ENCODE data around the gene TTC7B. TPM values are rescaled to one million over a fixed set of nuclear protein-coding genes. Genes with fewer than 3 reads are reported as not detected.

Gene TTC7B
- total RNA-seq, 2 experiments from 2014 or later = 8.8 to 9.5 TPM

DNA sequence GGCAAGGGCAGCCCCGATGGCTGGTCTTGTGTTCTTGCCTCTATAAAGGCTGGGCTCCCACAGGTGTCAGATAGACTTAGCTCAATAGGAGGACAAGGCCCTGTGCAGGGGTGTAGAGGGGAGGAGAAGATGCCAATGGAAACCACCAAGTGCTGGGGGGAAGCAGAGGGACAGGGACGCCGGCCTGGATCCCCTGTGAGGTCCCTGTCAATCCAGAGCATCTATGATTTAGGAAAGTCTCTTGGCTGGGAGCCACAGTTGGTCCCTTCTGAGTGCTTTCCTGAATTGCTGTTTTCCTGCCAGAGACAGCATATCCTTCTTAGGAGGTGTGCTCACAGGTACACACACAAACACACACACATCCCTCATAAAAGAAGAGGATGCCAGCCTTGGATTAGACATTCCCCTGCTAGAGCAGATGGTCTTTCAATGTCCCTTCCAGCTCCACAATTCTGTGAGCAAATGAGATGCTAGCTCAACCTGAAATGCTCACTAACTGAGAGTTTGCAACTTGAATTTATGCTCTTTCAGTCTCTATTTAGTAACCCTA lies 62.7 kb downstream of the TTC7B start:
- DNase-seq = no peak
- peaks cover 4% of the 10 kb centered on the region for H3K27me3 Mint-ChIP-seq
- peaks cover 5% of the 10 kb centered on the region for H3K36me3 Mint-ChIP-seq (ENCODE audit: low read depth)
- H3K27ac Mint-ChIP-seq = no peak overlapping the region
- H3K4me3 Mint-ChIP-seq = no peak overlapping the region
- H3K9me3 Mint-ChIP-seq = peaks cover 5% of the 10 kb centered on the region
- H3K4me1 Mint-ChIP-seq = peaks cover 12% of the 10 kb centered on the region
- ChIA-PET POLR2A (no interaction called here), CTCF (no interaction called here)

DNA sequence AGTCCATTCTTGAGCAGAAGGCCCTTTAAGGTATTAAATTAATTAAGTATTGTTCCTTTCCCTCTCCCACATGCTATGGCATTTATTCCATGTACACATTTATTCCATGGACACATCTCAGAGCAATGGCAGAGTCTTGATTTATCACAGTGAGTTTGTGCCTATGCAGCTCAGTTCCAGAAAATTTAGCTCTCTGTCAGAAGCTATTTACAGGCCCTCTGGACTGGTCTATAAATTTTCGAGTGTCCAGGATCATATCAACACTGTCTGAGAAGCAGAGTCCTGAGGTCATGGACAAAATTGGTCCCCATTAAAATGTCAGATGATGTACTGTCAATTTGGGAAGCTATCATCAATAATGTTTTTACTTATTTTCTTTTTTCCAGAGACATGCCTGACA lies 65.5 kb downstream of the TTC7B start:
- no peak overlapping the region for H3K4me3 Mint-ChIP-seq
- H3K27ac Mint-ChIP-seq = no peak overlapping the region
- peaks cover 5% of the 10 kb centered on the region for H3K36me3 Mint-ChIP-seq (ENCODE audit: low read depth)
- peaks cover 10% of the 10 kb centered on the region for H3K27me3 Mint-ChIP-seq
- H3K4me1 Mint-ChIP-seq = no peaks in the 10 kb centered on the region
- CTCF ChIA-PET = no interaction called here
- DNase-seq = no peak
- H3K9me3 Mint-ChIP-seq = peaks cover 5% of the 10 kb centered on the region
- POLR2A ChIA-PET = interaction anchor here (1.1 kb wide), 1 partner anchor 8 kb away, joined by 3 read pairs; no protein-coding TSS in a partner anchor

DNA sequence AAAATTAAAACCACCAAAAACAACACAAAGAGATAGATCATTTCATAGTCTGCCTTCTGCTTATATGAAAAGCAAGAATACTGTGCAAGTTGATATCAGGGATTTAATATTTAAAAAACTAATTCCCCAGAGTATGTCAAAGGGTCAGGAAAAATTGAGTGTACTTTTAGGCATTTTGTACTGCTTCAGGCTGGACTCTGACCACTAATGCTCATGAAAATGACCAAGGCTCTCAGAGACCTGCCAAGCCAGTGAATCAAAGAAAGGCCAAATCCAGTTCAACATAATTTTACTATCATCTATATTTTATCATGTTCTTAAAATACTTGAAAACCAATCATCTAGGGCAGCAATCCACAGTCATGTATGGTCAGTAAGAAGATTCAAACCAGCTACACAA lies 66.0 kb downstream of the TTC7B start:
- Mint-ChIP-seq H3K9me3 (peaks cover 5% of the 10 kb centered on the region), H3K4me3 (no peak overlapping the region), H3K36me3 (ENCODE audit: low read depth) (peaks cover 5% of the 10 kb centered on the region), H3K27me3 (peaks cover 10% of the 10 kb centered on the region), H3K27ac (no peak overlapping the region), H3K4me1 (no peaks in the 10 kb centered on the region)
- CTCF ChIA-PET = no interaction called here
- POLR2A ChIA-PET = interaction anchor here (1.1 kb wide), 1 partner anchor 8 kb away, joined by 3 read pairs; no protein-coding TSS in a partner anchor
- no peak for DNase-seq

DNA sequence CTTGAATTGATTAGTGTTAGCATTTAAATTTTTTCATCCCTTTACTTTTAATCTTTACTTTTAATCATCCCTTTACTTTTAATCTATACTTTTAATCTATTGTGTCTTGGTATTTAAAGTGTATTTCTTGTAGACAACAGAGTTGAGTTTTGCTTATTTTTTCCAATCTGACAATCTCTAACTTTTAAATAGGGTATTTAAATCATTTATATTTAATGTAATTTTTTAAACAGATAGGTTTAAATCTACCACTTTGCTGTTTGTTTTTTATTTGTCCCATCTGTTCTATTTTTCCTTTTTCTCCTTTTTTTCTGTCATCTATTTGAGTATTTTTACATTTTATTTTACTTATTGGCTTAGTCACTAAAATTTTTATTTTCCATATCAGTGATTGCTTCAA lies 68.3 kb downstream of the TTC7B start:
- CTCF ChIA-PET = interaction anchor here (1.3 kb wide), 1 partner anchor 13 kb away, joined by 3 read pairs; no protein-coding TSS in a partner anchor
- H3K9me3 Mint-ChIP-seq = peaks cover 5% of the 10 kb centered on the region

DNA sequence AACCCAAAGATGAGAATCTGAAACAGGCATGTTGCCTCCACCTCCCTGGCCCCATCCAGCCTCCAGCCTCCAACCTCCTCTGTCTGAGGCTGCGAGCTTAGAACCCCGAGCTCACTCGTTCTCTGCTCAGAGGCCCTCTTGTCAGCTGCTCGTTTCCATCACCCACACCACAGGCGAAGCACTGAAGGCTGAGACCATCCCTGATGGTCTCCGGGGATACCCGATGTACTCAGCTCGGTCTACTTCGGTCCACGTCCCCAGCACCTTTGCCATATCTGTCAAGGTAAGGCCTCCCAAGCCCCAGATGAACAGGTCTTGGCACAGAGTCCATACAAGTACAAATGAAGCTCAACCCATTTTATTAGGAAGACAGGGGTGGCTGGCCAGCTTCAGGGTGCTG lies 72.4 kb downstream of the TTC7B start:
- H3K9me3 Mint-ChIP-seq = no peaks in the 10 kb centered on the region
- H3K27ac Mint-ChIP-seq = no peak overlapping the region
- H3K27me3 Mint-ChIP-seq = peaks cover 6% of the 10 kb centered on the region
- H3K36me3 Mint-ChIP-seq (ENCODE audit: low read depth) = no peaks in the 10 kb centered on the region
- no peak for DNase-seq
- CTCF ChIA-PET = interaction anchor here (2.9 kb wide), 1 partner anchor 14 kb away, joined by 10 read pairs; no protein-coding TSS in a partner anchor
- H3K4me3 Mint-ChIP-seq = no peak overlapping the region
- POLR2A ChIA-PET = interaction anchor here (2.4 kb wide), 1 partner anchor 15 kb away, joined by 7 read pairs; no protein-coding TSS in a partner anchor
- no peaks in the 10 kb centered on the region for H3K4me1 Mint-ChIP-seq

More for the DNA sequence above, 68.3 kb downstream of the TTC7B start:
- H3K27me3 Mint-ChIP-seq = peaks cover 10% of the 10 kb centered on the region
- H3K36me3 Mint-ChIP-seq (ENCODE audit: low read depth) = peaks cover 5% of the 10 kb centered on the region
- DNase-seq = no peak
- POLR2A ChIA-PET = no interaction called here
- no peaks in the 10 kb centered on the region for H3K4me1 Mint-ChIP-seq
- no peak overlapping the region for H3K4me3 Mint-ChIP-seq
- no peak overlapping the region for H3K27ac Mint-ChIP-seq

DNA sequence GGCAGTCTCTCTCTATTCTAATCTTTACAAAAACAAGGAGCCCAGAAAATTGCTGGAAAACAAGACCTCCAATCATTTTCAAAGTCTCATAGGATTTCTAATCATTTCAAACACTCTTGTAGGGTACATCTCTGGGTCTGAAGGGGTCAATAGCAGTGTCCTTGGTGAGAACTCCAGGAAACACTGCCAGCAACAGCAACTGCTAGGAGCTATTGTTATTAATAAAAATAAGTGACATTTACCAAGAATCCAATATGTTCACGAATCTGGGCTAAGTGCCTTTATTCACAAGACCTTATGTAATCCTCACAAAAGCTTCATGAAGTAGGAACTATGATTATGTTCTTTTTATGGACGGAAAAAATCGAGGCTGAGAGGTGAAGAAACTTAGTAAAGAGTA lies 72.8 kb downstream of the TTC7B start:
- no peak for DNase-seq
- Mint-ChIP-seq H3K4me3 (no peak overlapping the region), H3K9me3 (no peaks in the 10 kb centered on the region), H3K36me3 (ENCODE audit: low read depth) (no peaks in the 10 kb centered on the region), H3K27ac (no peak overlapping the region), H3K27me3 (peaks cover 6% of the 10 kb centered on the region), H3K4me1 (no peaks in the 10 kb centered on the region)
- POLR2A ChIA-PET = interaction anchor here (2.4 kb wide), 1 partner anchor 15 kb away, joined by 7 read pairs; no protein-coding TSS in a partner anchor
- CTCF ChIA-PET = interaction anchor here (2.9 kb wide), 1 partner anchor 15 kb away, joined by 10 read pairs; no protein-coding TSS in a partner anchor

DNA sequence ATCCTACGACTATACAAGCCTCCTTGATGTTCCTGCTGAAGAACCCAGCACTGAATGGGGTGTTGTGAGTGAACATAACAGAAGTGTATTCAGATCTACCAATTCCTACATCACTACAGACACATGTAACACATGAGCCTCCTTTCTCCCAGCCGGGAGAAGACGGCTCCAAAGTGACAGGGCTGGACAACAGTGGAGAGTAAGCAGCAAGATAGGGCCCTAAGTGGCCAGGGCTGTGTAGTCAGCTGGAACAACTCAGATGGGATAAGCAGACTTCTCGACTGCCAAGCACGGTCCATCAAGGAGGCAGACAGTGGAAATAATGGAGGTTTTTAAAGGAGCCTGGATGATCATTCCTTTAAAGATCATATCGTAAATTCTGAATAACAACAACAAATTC lies 73.5 kb downstream of the TTC7B start:
- no peaks in the 10 kb centered on the region for H3K9me3 Mint-ChIP-seq
- no peak overlapping the region for H3K27ac Mint-ChIP-seq
- CTCF ChIA-PET = interaction anchor here (1.5 kb wide), 1 partner anchor 16 kb away, joined by 5 read pairs; no protein-coding TSS in a partner anchor
- H3K36me3 Mint-ChIP-seq (ENCODE audit: low read depth) = no peaks in the 10 kb centered on the region
- no peak overlapping the region for H3K4me3 Mint-ChIP-seq
- POLR2A ChIA-PET = interaction anchor here (2.4 kb wide), 1 partner anchor 16 kb away, joined by 7 read pairs; no protein-coding TSS in a partner anchor
- DNase-seq = no peak
- no peaks in the 10 kb centered on the region for H3K4me1 Mint-ChIP-seq
- H3K27me3 Mint-ChIP-seq = peaks cover 6% of the 10 kb centered on the region

DNA sequence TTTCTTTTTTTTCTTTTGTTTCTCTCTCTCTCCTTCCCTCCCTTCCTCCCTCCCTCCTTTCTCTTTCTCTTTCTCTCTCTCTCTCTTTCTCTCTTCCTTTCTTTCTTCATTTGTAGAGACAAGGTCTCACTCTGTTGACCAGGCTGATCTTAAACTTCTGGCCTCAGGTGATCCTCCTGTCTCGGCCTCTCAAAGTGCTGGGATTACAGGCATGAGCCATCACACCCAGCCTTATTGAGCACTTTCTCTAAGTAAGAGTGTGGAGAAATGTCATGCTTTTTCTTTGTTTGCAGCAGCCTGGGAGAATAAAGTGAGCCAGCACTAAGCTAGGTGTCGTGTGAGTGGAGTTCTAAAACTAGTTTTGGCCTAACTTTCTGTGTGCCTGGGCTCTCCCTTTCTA lies 74.0 kb downstream of the TTC7B start:
- no peak for DNase-seq
- ChIA-PET CTCF (interaction anchor here (1.5 kb wide), 1 partner anchor 16 kb away, joined by 5 read pairs; no protein-coding TSS in a partner anchor), POLR2A (no interaction called here)
- Mint-ChIP-seq H3K9me3 (no peaks in the 10 kb centered on the region), H3K36me3 (ENCODE audit: low read depth) (no peaks in the 10 kb centered on the region), H3K27ac (no peak overlapping the region), H3K4me1 (no peaks in the 10 kb centered on the region), H3K4me3 (no peak overlapping the region), H3K27me3 (peaks cover 2% of the 10 kb centered on the region)

DNA sequence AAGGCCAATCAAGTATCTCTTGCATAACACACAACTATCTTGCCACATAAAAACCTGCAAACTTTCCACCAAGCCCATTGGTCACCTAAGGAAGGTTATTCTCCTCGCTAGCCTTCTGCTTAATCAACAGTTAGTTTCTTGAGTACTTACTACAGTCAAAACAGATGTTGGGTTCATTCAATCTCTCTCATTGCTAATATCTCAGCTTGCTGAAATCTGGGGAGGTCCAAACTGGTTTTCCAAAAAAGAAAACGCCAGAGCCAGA lies 74.6 kb downstream of the TTC7B start:
- POLR2A ChIA-PET = no interaction called here
- no peak overlapping the region for H3K4me3 Mint-ChIP-seq
- no peaks in the 10 kb centered on the region for H3K36me3 Mint-ChIP-seq (ENCODE audit: low read depth)
- no peaks in the 10 kb centered on the region for H3K4me1 Mint-ChIP-seq
- DNase-seq = no peak
- CTCF ChIA-PET = interaction anchor here (1.5 kb wide), 1 partner anchor 17 kb away, joined by 5 read pairs; no protein-coding TSS in a partner anchor
- no peak overlapping the region for H3K27ac Mint-ChIP-seq
- H3K9me3 Mint-ChIP-seq = no peaks in the 10 kb centered on the region
- H3K27me3 Mint-ChIP-seq = peaks cover 2% of the 10 kb centered on the region

DNA sequence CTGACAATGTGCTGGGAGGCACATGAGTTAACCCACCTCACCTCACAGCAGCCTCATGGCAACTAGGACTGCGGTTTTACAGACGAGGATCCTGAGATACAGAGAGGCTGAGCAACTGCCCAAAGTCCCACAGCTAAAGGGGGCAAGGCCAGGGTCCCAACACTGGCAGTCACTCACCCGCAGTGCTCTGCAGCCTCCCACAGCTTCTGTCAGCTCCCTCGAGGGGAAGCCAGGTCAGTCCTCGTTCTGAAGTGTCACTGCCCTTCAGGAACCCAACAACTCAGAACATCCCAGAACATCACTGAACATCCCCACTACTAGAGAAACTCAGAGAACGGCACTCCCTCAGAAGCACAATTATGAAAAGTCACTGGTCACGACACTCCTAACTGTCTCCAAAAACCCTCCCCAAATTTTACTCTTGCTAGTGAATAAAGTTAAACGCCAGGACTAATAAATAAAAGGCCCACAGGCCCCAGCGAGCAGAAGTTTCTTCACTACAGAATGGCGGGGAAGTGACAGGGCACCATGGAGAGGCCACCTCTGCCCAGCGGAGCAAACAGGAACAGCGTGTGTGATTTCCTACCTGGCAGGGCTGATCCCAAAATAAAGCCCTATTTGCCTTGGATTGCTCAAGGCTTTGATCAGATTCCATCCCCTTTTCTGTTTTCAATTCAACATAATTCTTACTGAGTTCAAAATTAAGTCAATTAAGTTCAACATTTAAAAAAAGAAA lies 75.1 kb downstream of the TTC7B start:
- CTCF ChIA-PET = interaction anchor here (1.5 kb wide), 1 partner anchor 17 kb away, joined by 5 read pairs; no protein-coding TSS in a partner anchor
- Mint-ChIP-seq H3K27ac (no peak overlapping the region), H3K9me3 (no peaks in the 10 kb centered on the region), H3K4me1 (no peaks in the 10 kb centered on the region), H3K4me3 (no peak overlapping the region), H3K36me3 (ENCODE audit: low read depth) (no peaks in the 10 kb centered on the region), H3K27me3 (peaks cover 2% of the 10 kb centered on the region)
- POLR2A ChIA-PET = no interaction called here
- no peak for DNase-seq

DNA sequence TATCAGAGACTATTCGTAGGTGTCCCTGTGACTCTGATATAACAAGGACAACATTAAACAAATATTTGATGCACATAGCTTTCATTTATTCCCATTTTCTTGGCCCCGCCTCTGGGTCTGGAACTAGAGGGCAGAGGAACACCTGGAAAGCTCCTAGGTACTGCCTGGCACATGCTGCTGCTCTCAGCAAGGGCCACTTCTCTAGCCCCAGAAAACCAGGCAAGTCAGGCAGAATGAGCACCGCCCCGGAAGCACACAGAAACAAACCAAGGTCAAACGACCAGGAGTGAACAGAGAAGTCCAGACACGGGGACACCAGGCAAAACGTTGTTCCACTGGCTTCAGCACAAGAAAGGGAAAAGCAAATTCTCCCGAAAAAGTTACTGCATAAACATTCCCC lies 76.1 kb downstream of the TTC7B start:
- POLR2A ChIA-PET = no interaction called here
- Mint-ChIP-seq H3K27ac (no peak overlapping the region), H3K9me3 (no peaks in the 10 kb centered on the region), H3K27me3 (no peaks in the 10 kb centered on the region), H3K4me3 (no peak overlapping the region), H3K4me1 (no peaks in the 10 kb centered on the region), H3K36me3 (ENCODE audit: low read depth) (no peaks in the 10 kb centered on the region)
- no peak for DNase-seq
- CTCF ChIA-PET = no interaction called here

DNA sequence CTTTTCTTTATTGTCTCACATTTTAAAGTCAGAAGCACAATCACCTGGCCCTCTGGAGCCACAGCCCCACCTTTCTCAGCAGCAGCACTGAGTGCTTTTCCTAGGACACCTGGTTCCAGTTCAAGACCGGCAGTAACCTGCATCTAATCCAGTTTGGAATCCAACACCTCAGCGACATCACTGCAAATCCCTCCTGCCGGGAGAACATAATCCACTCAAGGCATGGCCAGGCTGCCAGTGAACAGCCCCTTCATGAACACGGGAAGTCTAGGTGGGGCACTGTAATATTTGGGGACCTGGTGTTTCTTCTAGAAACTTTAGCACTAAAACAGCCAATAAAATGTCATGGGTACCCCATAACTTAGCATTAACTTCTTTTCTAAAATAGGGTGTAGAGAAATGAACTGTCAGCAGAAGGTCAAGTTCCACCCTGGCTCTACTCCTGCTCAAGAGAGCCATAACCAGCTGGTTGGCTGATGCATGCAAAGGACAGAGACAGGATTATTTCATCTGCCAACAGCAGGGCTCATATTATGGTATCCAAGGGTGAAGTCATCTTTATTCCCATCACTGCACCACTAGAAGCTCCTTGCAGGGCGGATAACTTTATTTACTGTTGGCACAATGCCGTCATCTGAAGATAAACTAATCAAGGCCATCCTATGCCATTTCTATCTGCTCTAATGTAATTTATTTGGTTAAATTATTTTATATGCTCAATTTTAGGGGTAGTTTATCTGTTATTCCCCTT lies 76.7 kb downstream of the TTC7B start:
- Mint-ChIP-seq H3K36me3 (ENCODE audit: low read depth) (no peaks in the 10 kb centered on the region), H3K27me3 (no peaks in the 10 kb centered on the region), H3K9me3 (no peaks in the 10 kb centered on the region), H3K4me3 (no peak overlapping the region), H3K27ac (no peak overlapping the region), H3K4me1 (no peaks in the 10 kb centered on the region)
- ChIA-PET CTCF (no interaction called here), POLR2A (no interaction called here)
- DNase-seq = no peak

DNA sequence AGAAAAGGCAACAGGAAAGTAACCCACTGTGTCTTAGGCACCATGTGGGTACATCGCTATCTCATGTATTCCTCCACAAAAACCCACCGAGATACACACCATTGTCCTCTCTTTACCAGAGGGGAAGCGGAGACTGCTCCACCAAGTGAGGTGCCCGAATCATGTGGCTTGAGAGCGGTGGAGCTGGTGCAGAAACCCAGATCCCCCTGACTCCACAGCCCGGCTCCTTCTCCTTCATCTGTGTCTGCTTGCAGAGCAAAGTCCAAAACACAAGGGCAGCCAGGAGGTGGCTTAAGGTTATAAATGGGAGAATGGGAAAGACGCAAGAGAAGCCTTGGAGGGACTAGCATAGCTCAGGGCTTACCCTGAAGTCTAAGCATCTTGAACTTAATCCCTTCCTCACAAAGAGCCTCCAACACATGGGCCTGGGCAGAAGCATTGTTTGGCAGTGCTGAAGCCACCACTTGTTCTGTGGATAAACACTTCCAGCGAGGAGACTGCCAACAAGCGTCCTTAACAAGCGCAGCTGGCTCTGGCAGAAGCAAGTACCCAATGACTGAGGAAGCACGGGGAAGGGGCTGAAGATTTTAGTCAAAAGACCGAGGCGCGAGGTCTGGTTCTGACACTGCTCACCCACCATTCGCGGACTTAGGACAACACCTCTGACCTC lies 83.0 kb downstream of the TTC7B start:
- H3K4me3 Mint-ChIP-seq = no peak overlapping the region
- H3K36me3 Mint-ChIP-seq (ENCODE audit: low read depth) = no peaks in the 10 kb centered on the region
- DNase-seq = no peak
- no peaks in the 10 kb centered on the region for H3K4me1 Mint-ChIP-seq
- no peaks in the 10 kb centered on the region for H3K27me3 Mint-ChIP-seq
- ChIA-PET POLR2A (no interaction called here), CTCF (no interaction called here)
- no peak overlapping the region for H3K27ac Mint-ChIP-seq
- no peaks in the 10 kb centered on the region for H3K9me3 Mint-ChIP-seq

Data from activated CD4-positive, alpha-beta memory T cell treated with anti-CD3 and anti-CD28 coated beads, Interleukin-2, amount 10 ng/mL, durations not matched to agents 7 days and 5 days (primary cell).